Neural crest cell (in vitro differentiated cells): ENCODE data around the gene JARID2. TPM values are rescaled to one million over a fixed set of nuclear protein-coding genes. Genes with fewer than 3 reads are reported as not detected.
A peak's percentile ranks its signal among the peaks of the same experiment; 100 is the strongest.

Source experiments
- DNase-seq: peaks from one replicate; pipeline ENCODE4 v3.0.0; 2021; ENCODE audit warnings: low read depth, mixed read lengths, low spot score
- H3K27ac Mint-ChIP-seq: one replicate; pipeline ENCODE4 v1.8.0; 2021; ENCODE audit warnings: mild to moderate bottlenecking, mixed read lengths; ENCODE audit not compliant: unreplicated experiment
- H3K27me3 Mint-ChIP-seq: 2 replicates; pipeline ENCODE4 v1.8.0; 2021; ENCODE audit warnings: low read depth, mild to moderate bottlenecking, mixed read lengths
- H3K36me3 Mint-ChIP-seq: 2 replicates; pipeline ENCODE4 v1.8.0; 2021; ENCODE audit warnings: low read depth, mild to moderate bottlenecking, mixed read lengths
- H3K4me1 Mint-ChIP-seq: 2 replicates; pipeline ENCODE4 v1.8.0; 2021; ENCODE audit warnings: mixed read lengths
- H3K4me3 Mint-ChIP-seq: one replicate; pipeline ENCODE4 v1.8.0; 2021; ENCODE audit warnings: mild to moderate bottlenecking, mixed read lengths
- H3K9me3 Mint-ChIP-seq: 2 replicates; pipeline ENCODE4 v1.8.0; 2021; ENCODE audit warnings: mixed read lengths
- total RNA-seq: library from RNA; stranded (reverse); gene quantifications from 2 replicates; pipeline ENCODE4 v1.2.1, GENCODE V29; 2021
- TF ChIP-seq, protein P1 (sequence below): fragments of 200-600 bp; sonication (generic); conservative IDR thresholded peaks from 2 replicates; pipeline ENCODE4 v1.5.0; 2021; ENCODE audit warnings: antibody characterized with exemption, mild to moderate bottlenecking

Gene JARID2
- total RNA-seq, 1 donor from 2014 or later, result 33.9 TPM

DNA sequence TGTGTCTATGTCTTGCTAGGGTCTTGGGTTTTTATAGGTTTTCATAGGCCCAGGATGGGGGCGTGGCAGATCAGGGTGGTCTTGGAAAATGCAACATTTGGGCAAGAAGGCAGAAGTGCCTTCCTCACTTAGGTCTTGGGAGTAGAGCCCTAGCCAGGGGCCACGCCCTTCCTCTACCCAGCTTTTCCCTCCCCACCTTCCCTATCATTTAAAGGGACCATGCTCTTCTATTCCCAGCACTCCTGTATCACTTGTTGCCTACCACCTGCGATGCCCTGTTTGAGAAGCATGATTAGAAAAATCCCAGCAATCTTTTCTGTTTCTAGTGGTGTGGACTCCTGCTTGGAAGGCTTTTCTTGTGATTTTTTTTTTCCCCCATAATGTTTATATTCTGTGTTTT lies 190.6 kb downstream of the JARID2 start:
- Mint-ChIP-seq H3K36me3 (peaks cover 2% of the 10 kb centered on the region), H3K4me3 (no peak overlapping the region), H3K9me3 (no peaks in the 10 kb centered on the region), H3K4me1 (peaks cover 90% of the 10 kb centered on the region), H3K27me3 (no peaks in the 10 kb centered on the region), H3K27ac (no peak overlapping the region)
- TF ChIP-seq, protein P1, sequence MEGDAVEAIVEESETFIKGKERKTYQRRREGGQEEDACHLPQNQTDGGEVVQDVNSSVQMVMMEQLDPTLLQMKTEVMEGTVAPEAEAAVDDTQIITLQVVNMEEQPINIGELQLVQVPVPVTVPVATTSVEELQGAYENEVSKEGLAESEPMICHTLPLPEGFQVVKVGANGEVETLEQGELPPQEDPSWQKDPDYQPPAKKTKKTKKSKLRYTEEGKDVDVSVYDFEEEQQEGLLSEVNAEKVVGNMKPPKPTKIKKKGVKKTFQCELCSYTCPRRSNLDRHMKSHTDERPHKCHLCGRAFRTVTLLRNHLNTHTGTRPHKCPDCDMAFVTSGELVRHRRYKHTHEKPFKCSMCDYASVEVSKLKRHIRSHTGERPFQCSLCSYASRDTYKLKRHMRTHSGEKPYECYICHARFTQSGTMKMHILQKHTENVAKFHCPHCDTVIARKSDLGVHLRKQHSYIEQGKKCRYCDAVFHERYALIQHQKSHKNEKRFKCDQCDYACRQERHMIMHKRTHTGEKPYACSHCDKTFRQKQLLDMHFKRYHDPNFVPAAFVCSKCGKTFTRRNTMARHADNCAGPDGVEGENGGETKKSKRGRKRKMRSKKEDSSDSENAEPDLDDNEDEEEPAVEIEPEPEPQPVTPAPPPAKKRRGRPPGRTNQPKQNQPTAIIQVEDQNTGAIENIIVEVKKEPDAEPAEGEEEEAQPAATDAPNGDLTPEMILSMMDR, result no peak
- DNase-seq, result no peak

DNA sequence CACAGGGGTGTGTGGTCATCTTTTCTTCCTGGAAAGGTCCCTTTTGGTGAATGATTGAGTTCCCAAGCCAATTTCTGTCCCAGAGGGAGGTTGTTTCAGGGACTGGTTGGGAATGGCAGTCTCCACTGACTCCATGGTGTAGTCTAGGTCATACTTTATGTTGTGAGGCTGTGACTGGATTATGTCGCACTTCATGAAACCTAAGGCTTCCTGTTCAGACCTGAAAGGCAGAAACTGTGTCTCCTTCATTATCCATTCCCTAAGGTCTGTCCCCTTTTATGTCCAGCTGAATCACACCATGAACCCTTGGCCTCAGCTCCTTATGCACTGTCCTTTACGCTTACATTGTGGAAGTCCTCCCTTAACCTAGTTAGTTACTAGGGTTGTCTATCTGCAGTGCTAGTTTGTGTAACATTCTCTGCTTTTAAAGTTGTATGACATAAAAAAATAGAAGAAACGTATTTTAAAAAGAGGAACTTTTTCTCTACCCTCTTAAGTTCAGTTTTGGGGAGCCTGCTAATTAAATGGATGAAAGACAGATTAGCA lies 191.3 kb downstream of the JARID2 start:
- Mint-ChIP-seq H3K4me1 (peaks cover 88% of the 10 kb centered on the region), H3K9me3 (no peaks in the 10 kb centered on the region), H3K27ac (no peak overlapping the region), H3K27me3 (no peaks in the 10 kb centered on the region), H3K36me3 (peaks cover 2% of the 10 kb centered on the region), H3K4me3 (peak overlapping the region; percentile 8)
- TF ChIP-seq, protein P1, result no peak
- no peak for DNase-seq

DNA sequence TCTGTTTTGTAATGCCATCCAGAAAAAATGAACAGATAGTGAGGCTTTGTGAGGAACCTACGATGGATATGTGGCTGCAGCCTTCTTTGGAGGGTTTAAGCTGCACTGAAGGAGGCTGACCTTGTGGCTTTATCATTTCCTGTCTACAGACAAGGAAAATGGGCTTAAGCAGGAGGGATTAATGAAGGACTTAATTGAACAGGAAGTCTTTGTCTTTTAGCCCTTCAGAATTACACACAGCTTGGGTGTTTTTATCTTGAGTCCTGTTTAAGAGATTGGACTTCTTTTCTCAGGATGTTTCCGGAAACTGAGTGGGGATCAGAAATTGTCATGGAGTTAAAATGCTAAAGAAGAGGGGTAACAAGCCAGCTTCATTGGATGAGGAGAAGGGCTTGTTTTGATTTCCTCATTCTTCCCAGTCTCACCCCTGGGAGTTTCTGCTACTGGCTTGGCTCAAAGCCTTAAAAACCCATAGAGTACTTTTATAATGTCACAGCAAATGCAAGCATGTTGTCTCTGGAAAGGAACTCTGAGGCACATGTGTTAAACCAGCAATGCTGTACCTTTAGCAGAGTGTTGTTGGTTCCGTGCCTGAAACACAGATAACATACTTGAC lies 193.6 kb downstream of the JARID2 start:
- Mint-ChIP-seq H3K4me1 (peaks cover 84% of the 10 kb centered on the region), H3K27me3 (no peaks in the 10 kb centered on the region), H3K4me3 (no peak overlapping the region), H3K36me3 (peaks cover 2% of the 10 kb centered on the region), H3K9me3 (no peaks in the 10 kb centered on the region), H3K27ac (peak overlapping the region; percentile 79)
- DNase-seq, result no peak
- TF ChIP-seq, protein P1, result no peak

DNA sequence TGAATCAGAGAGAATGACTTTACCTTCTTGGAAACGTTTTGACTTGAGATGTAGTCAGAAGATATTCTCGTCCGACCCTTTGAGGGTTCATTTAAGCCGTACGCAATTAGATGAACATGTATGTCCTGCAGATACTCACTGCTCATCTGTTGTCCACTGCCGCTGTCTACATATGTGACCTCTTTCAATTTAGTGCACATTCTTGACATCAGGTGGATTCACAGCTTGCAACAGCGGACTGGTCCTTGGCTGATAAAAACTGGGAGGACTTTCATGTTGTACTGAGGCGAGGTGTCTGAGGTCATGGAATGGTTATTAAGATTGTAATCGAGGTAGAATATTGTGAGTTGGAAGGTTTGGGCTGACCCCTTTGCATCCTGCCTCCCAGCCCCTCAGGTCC lies 194.2 kb downstream of the JARID2 start:
- H3K27ac Mint-ChIP-seq, result peak overlapping the region; percentile 79

DNA sequence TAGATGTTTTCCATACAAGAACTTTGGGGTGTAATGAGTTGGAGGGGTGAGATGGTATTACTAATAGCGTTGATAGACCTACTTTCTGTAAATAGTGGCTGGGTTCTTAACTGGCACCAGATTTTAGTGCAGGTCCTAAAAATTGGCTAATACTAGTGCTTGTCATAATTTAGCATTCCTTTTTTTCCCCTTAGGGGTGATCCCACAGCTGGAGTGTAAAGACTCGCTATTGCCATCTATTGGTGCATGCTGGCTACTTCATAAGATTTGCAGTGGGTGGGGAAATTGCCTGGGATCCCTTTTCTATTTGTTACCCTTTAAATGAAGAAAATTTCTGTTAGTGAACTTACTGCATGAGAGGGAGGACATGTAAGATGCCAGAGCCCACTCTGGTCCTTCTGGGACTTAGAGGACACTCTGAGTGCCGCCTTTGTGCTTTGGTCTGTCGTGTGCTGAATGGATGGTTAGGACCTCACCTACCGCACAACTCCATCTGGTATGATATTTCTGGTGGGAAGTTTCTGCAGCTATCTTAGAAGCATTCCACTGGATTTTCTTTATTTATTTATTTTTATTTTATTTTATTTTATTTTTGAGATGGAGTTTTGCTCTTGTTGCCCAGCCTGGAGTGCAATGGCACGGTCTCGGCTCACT lies 195.5 kb downstream of the JARID2 start:
- Mint-ChIP-seq H3K4me3 (peak overlapping the region; percentile 2), H3K36me3 (peaks cover under 1% of the 10 kb centered on the region), H3K27ac (no peak overlapping the region), H3K9me3 (no peaks in the 10 kb centered on the region), H3K4me1 (peaks cover 85% of the 10 kb centered on the region), H3K27me3 (no peaks in the 10 kb centered on the region)
- TF ChIP-seq, protein P1, result peak; percentile 87
- peak; percentile 52 for DNase-seq

More for the DNA sequence above, 194.2 kb downstream of the JARID2 start:
- H3K4me3 Mint-ChIP-seq, result no peak overlapping the region
- TF ChIP-seq, protein P1, result no peak
- peaks cover 83% of the 10 kb centered on the region for H3K4me1 Mint-ChIP-seq
- no peaks in the 10 kb centered on the region for H3K27me3 Mint-ChIP-seq
- no peaks in the 10 kb centered on the region for H3K9me3 Mint-ChIP-seq
- DNase-seq, result no peak
- H3K36me3 Mint-ChIP-seq, result peaks cover 2% of the 10 kb centered on the region
